ENCODE measurements around the gene ATM. TPM values are rescaled to one million over a fixed set of nuclear protein-coding genes. Genes with fewer than 3 reads are reported as not detected.
"Not testable (repeated sequence)": the region's sequence is repeated elsewhere in the genome, so short reads cannot be mapped to it uniquely, and the experiment has no call there.

Gene ATM
- total and polyA plus RNA-seq, 4 donors, result 18.3 to 123 (median 43.8) TPM

- intact Hi-C loops (cut with DNase I), result no loop called here
- H3K27ac ChIP-seq (ENCODE audit: low read depth in 1 of 2, low read length in 2 of 2), result no peak overlapping the region
- peaks cover 0 to 1% of the 10 kb centered on the region in 2 donors for H3K36me3 ChIP-seq (ENCODE audit: control insufficient read depth in 1 of 2, insufficient read depth in 2 of 2, low read length in 1 of 2)
- DNase-seq (no peak), ATAC-seq (ENCODE audit: low FRiP score) (no peak)
- H3K4me1 ChIP-seq (ENCODE audit: control insufficient read depth in 1 of 2, insufficient read depth in 2 of 2, low read length in 2 of 2), result no peaks in the 10 kb centered on the region
- H3K4me3 ChIP-seq (ENCODE audit: low read length in 2 of 2), result no peak overlapping the region
- 51 to 79% methylated on average over 2 of the region's 2 CpGs for WGBS, 2 donors
- H3K27me3 ChIP-seq (ENCODE audit: control insufficient read depth in 1 of 2, insufficient read depth in 2 of 2, low read length in 1 of 2), result no peaks in the 10 kb centered on the region
- H3K9me3 ChIP-seq (ENCODE audit: control insufficient read depth, low read length), result no peaks in the 10 kb centered on the region
Observed at GRCh38 chr11:108364159-108364558, 141.3 kb downstream of the ATM start.

GRCh38 chr11:108368134-108368533 is 145.3 kb downstream of the ATM start:
- Histone ChIP-seq H3K4me1 (ENCODE audit: control insufficient read depth in 1 of 2, insufficient read depth in 2 of 2, low read length in 2 of 2) (no peaks in the 10 kb centered on the region), H3K9me3 (ENCODE audit: control insufficient read depth, low read length) (no peaks in the 10 kb centered on the region), H3K36me3 (ENCODE audit: control insufficient read depth in 1 of 2, insufficient read depth in 2 of 2, low read length in 1 of 2) (peaks cover 0 to 1% of the 10 kb centered on the region in 2 donors), H3K4me3 (ENCODE audit: low read length in 2 of 2) (no peak overlapping the region), H3K27ac (ENCODE audit: low read depth in 1 of 2, low read length in 2 of 2) (no peak overlapping the region), H3K27me3 (ENCODE audit: control insufficient read depth in 1 of 2, insufficient read depth in 2 of 2, low read length in 1 of 2) (no peaks in the 10 kb centered on the region)
- no peak for DNase-seq
- 37 to 43% methylated on average over 1 of the region's 1 CpG for WGBS, 2 donors
- no peak for ATAC-seq (ENCODE audit: low FRiP score)
- intact Hi-C loops (cut with DNase I), result no loop called here

- H3K36me3 ChIP-seq (ENCODE audit: control insufficient read depth in 1 of 2, insufficient read depth in 2 of 2, low read length in 1 of 2), result peaks cover 0 to 1% of the 10 kb centered on the region in 2 donors
- intact Hi-C loops (cut with DNase I), result no loop called here
- ATAC-seq (ENCODE audit: low FRiP score) (no peak), DNase-seq (no peak)
- no peak overlapping the region for H3K4me3 ChIP-seq (ENCODE audit: low read length in 2 of 2)
- 73 to 82% methylated on average over 5 of the region's 5 CpGs for WGBS, 2 donors
- H3K4me1 ChIP-seq (ENCODE audit: control insufficient read depth in 1 of 2, insufficient read depth in 2 of 2, low read length in 2 of 2), result no peaks in the 10 kb centered on the region
- H3K27me3 ChIP-seq (ENCODE audit: control insufficient read depth in 1 of 2, insufficient read depth in 2 of 2, low read length in 1 of 2), result no peaks in the 10 kb centered on the region
- no peaks in the 10 kb centered on the region for H3K9me3 ChIP-seq (ENCODE audit: control insufficient read depth, low read length)
- no peak overlapping the region for H3K27ac ChIP-seq (ENCODE audit: low read depth in 1 of 2, low read length in 2 of 2)
Observed at GRCh38 chr11:108369064-108369463, 146.2 kb downstream of the ATM start.

- no peaks in the 10 kb centered on the region for H3K27me3 ChIP-seq (ENCODE audit: control insufficient read depth in 1 of 2, insufficient read depth in 2 of 2, low read length in 1 of 2)
- H3K4me3 ChIP-seq (ENCODE audit: low read length in 2 of 2), result no peak overlapping the region
- no peaks in the 10 kb centered on the region for H3K4me1 ChIP-seq (ENCODE audit: control insufficient read depth in 1 of 2, insufficient read depth in 2 of 2, low read length in 2 of 2)
- H3K36me3 ChIP-seq (ENCODE audit: control insufficient read depth in 1 of 2, insufficient read depth in 2 of 2, low read length in 1 of 2), result peaks cover 0 to 1% of the 10 kb centered on the region in 2 donors
- DNase-seq (no peak), ATAC-seq (ENCODE audit: low FRiP score) (no peak)
- intact Hi-C loops (cut with DNase I), result no loop called here
- no peaks in the 10 kb centered on the region for H3K9me3 ChIP-seq (ENCODE audit: control insufficient read depth, low read length)
- no peak overlapping the region for H3K27ac ChIP-seq (ENCODE audit: low read depth in 1 of 2, low read length in 2 of 2)
Observed at GRCh38 chr11:108370315-108370714, 147.4 kb downstream of the ATM start.

- Histone ChIP-seq H3K9me3 (ENCODE audit: control insufficient read depth, low read length) (no peaks in the 10 kb centered on the region), H3K36me3 (ENCODE audit: control insufficient read depth in 1 of 2, insufficient read depth in 2 of 2, low read length in 1 of 2) (peaks cover 0 to 1% of the 10 kb centered on the region in 2 donors), H3K4me1 (ENCODE audit: control insufficient read depth in 1 of 2, insufficient read depth in 2 of 2, low read length in 2 of 2) (no peaks in the 10 kb centered on the region), H3K27me3 (ENCODE audit: control insufficient read depth in 1 of 2, insufficient read depth in 2 of 2, low read length in 1 of 2) (no peaks in the 10 kb centered on the region), H3K27ac (ENCODE audit: low read depth in 1 of 2, low read length in 2 of 2) (no peak overlapping the region), H3K4me3 (ENCODE audit: low read length in 2 of 2) (no peak overlapping the region)
- intact Hi-C loops (cut with DNase I), result no loop called here
- 73% methylated on average over 5 of the region's 5 CpGs for WGBS, 2 donors
- no peak for DNase-seq
- ATAC-seq (ENCODE audit: low FRiP score), result no peak
Observed at GRCh38 chr11:108370990-108371389, 148.1 kb downstream of the ATM start.

- 96% methylated on average over 24 of the region's 24 CpGs for WGBS, 2 donors
Observed at GRCh38 chr11:108373505-108373904, 150.6 kb downstream of the ATM start.

GRCh38 chr11:108388576-108388975 is 165.7 kb downstream of the ATM start:
- Histone ChIP-seq H3K27ac (ENCODE audit: low read depth in 1 of 2, low read length in 2 of 2) (no peak overlapping the region), H3K27me3 (ENCODE audit: control insufficient read depth in 1 of 2, insufficient read depth in 2 of 2, low read length in 1 of 2) (no peaks in the 10 kb centered on the region), H3K9me3 (ENCODE audit: control insufficient read depth, low read length) (no peaks in the 10 kb centered on the region), H3K36me3 (ENCODE audit: control insufficient read depth in 1 of 2, insufficient read depth in 2 of 2, low read length in 1 of 2) (no peaks in the 10 kb centered on the region), H3K4me3 (ENCODE audit: low read length in 2 of 2) (no peak overlapping the region), H3K4me1 (ENCODE audit: control insufficient read depth in 1 of 2, insufficient read depth in 2 of 2, low read length in 2 of 2) (peaks cover 0 to 1% of the 10 kb centered on the region in 2 donors)
- no peak for DNase-seq
- 77 to 80% methylated on average over 5 of the region's 5 CpGs for WGBS, 2 donors
- intact Hi-C loops (cut with DNase I), result no loop called here
- ATAC-seq (ENCODE audit: low FRiP score), result no peak

More at GRCh38 chr11:108373505-108373904, 150.6 kb downstream of the ATM start:
- ATAC-seq (ENCODE audit: low FRiP score); H3K36me3 ChIP-seq (ENCODE audit: control insufficient read depth in 1 of 2, insufficient read depth in 2 of 2, low read length in 1 of 2); H3K9me3 ChIP-seq (ENCODE audit: control insufficient read depth, low read length); H3K27ac ChIP-seq (ENCODE audit: low read depth in 1 of 2, low read length in 2 of 2); H3K4me3 ChIP-seq (ENCODE audit: low read length in 2 of 2); H3K27me3 ChIP-seq (ENCODE audit: control insufficient read depth in 1 of 2, insufficient read depth in 2 of 2, low read length in 1 of 2); H3K4me1 ChIP-seq (ENCODE audit: control insufficient read depth in 1 of 2, insufficient read depth in 2 of 2, low read length in 2 of 2); intact Hi-C loops (cut with DNase I); DNase-seq: not testable (repeated sequence)

GRCh38 chr11:108392353-108392752 is 169.5 kb downstream of the ATM start:
- Histone ChIP-seq H3K36me3 (ENCODE audit: control insufficient read depth in 1 of 2, insufficient read depth in 2 of 2, low read length in 1 of 2) (no peaks in the 10 kb centered on the region), H3K4me3 (ENCODE audit: low read length in 2 of 2) (no peak overlapping the region), H3K27ac (ENCODE audit: low read depth in 1 of 2, low read length in 2 of 2) (no peak overlapping the region), H3K9me3 (ENCODE audit: control insufficient read depth, low read length) (no peaks in the 10 kb centered on the region), H3K27me3 (ENCODE audit: control insufficient read depth in 1 of 2, insufficient read depth in 2 of 2, low read length in 1 of 2) (no peaks in the 10 kb centered on the region), H3K4me1 (ENCODE audit: control insufficient read depth in 1 of 2, insufficient read depth in 2 of 2, low read length in 2 of 2) (peaks cover 0 to 1% of the 10 kb centered on the region in 2 donors)
- ATAC-seq (ENCODE audit: low FRiP score) (no peak), DNase-seq (no peak)
- intact Hi-C loops (cut with DNase I), result no loop called here
- WGBS, 2 donors, result 86 to 88% methylated on average over 1 of the region's 1 CpG

GRCh38 chr11:108393046-108393445 is 170.2 kb downstream of the ATM start:
- Histone ChIP-seq H3K27ac (ENCODE audit: low read depth in 1 of 2, low read length in 2 of 2) (no peak overlapping the region), H3K9me3 (ENCODE audit: control insufficient read depth, low read length) (no peaks in the 10 kb centered on the region), H3K36me3 (ENCODE audit: control insufficient read depth in 1 of 2, insufficient read depth in 2 of 2, low read length in 1 of 2) (no peaks in the 10 kb centered on the region), H3K4me1 (ENCODE audit: control insufficient read depth in 1 of 2, insufficient read depth in 2 of 2, low read length in 2 of 2) (peaks cover 0 to 1% of the 10 kb centered on the region in 2 donors), H3K27me3 (ENCODE audit: control insufficient read depth in 1 of 2, insufficient read depth in 2 of 2, low read length in 1 of 2) (no peaks in the 10 kb centered on the region), H3K4me3 (ENCODE audit: low read length in 2 of 2) (no peak overlapping the region)
- intact Hi-C loops (cut with DNase I), result no loop called here
- 29 to 34% methylated on average over 1 of the region's 1 CpG for WGBS, 2 donors
- ATAC-seq (ENCODE audit: low FRiP score), result no peak
- DNase-seq, result no peak

Data from aorta (tissue), 5 donors.